HFFc6 (cell line): ENCODE measurements around the gene TXN. TPM values are rescaled to one million over a fixed set of nuclear protein-coding genes. Genes with fewer than 3 reads are reported as not detected.
"Not testable (repeated sequence)": the region's sequence is repeated elsewhere in the genome, so short reads cannot be mapped to it uniquely, and the experiment has no call there.

ENCODE experiments used
- DNase-seq: peaks from one replicate; pipeline ENCODE4 v3.0.0-alpha.2; 2018
- H3K27ac Mint-ChIP-seq: 2 replicates; pipeline ENCODE4 v1.8.0; 2020; ENCODE audit warnings: mild to moderate bottlenecking, mixed read lengths
- H3K27me3 Mint-ChIP-seq: 2 replicates; pipeline ENCODE4 v1.8.0; 2021; ENCODE audit warnings: mild to moderate bottlenecking, moderate library complexity, mixed read lengths; ENCODE audit not compliant: insufficient read depth
- H3K36me3 Mint-ChIP-seq: 2 replicates; pipeline ENCODE4 v1.8.0; 2021; ENCODE audit warnings: low read depth, mixed read lengths
- H3K4me1 Mint-ChIP-seq: 2 replicates; pipeline ENCODE4 v1.8.0; 2020; ENCODE audit warnings: low read depth, mixed read lengths
- H3K4me3 Mint-ChIP-seq: 2 replicates; pipeline ENCODE4 v1.8.0; 2020; ENCODE audit warnings: mild to moderate bottlenecking, moderate library complexity, mixed read lengths
- H3K9me3 Mint-ChIP-seq: 2 replicates; pipeline ENCODE4 v1.8.0; 2020; ENCODE audit warnings: mild to moderate bottlenecking, mixed read lengths
- total RNA-seq, 6 experiments: library from RNA; stranded (reverse); fragmentation: NEBNext Ultra II Directional; extraction: Animal tissue kit (Norgen Biotek cat#: 25700); gene quantifications; 2 replicates in 1 of 6; 3 replicates in 5 of 6; pipeline ENCODE4 v1.2.3, GENCODE V29; 2021
- TF ChIP-seq, protein P1 (sequence below): fragments of 200-600 bp; sonication (generic); IDR thresholded peaks from 2 replicates; pipeline ENCODE4 v1.5.0; 2021; ENCODE audit warnings: antibody characterized with exemption, mild to moderate bottlenecking

TXN gene
- total RNA-seq, 6 experiments from 2014 or later, result 365 to 493 (median 450) TPM

DNA sequence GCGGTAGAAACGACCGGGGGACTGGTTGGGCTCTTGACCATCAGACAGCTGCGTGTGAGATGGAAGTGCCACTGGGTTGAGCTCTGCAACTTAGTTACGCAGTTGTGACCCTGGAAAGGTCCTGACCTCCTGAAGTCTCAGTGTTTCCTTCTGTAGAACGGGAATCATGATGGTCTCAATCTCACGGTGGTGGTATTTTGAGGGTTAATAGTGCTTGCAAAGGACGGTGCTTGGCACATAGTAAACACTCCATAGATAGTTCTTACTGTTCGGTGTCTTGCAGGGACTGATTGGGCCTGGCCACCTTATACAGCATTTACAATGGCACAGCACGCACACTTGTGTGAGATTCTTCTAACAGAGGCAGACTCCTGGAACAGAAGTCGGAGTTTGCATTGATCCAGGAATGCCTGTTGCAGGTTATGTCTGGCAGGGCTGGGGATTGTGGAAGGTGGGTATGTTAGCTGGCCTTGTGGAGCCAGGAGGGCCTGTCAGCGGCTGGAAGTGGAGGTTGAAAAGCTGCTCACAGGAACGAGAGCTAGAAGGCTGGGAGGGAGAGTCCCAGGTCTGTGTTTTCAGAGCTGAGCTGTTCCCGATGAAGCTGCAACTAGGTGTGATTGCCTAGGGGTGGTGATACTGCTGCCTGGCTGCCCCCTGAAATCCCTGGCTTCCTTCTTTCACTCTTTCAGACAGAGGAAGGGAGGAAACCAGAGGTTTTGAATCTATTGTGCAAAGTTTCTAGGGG, 962 bp upstream of the TXN start:
- H3K4me3 Mint-ChIP-seq, result peak overlapping the region; percentile 99
- no peaks in the 10 kb centered on the region for H3K9me3 Mint-ChIP-seq
- H3K27me3 Mint-ChIP-seq, result peaks cover 11% of the 10 kb centered on the region
- DNase-seq, result no peak
- TF ChIP-seq, protein P1, sequence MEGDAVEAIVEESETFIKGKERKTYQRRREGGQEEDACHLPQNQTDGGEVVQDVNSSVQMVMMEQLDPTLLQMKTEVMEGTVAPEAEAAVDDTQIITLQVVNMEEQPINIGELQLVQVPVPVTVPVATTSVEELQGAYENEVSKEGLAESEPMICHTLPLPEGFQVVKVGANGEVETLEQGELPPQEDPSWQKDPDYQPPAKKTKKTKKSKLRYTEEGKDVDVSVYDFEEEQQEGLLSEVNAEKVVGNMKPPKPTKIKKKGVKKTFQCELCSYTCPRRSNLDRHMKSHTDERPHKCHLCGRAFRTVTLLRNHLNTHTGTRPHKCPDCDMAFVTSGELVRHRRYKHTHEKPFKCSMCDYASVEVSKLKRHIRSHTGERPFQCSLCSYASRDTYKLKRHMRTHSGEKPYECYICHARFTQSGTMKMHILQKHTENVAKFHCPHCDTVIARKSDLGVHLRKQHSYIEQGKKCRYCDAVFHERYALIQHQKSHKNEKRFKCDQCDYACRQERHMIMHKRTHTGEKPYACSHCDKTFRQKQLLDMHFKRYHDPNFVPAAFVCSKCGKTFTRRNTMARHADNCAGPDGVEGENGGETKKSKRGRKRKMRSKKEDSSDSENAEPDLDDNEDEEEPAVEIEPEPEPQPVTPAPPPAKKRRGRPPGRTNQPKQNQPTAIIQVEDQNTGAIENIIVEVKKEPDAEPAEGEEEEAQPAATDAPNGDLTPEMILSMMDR, result no peak
- peaks cover 24% of the 10 kb centered on the region for H3K36me3 Mint-ChIP-seq
- H3K4me1 Mint-ChIP-seq, result peaks cover 66% of the 10 kb centered on the region
- H3K27ac Mint-ChIP-seq, result peak overlapping the region; percentile 100

DNA sequence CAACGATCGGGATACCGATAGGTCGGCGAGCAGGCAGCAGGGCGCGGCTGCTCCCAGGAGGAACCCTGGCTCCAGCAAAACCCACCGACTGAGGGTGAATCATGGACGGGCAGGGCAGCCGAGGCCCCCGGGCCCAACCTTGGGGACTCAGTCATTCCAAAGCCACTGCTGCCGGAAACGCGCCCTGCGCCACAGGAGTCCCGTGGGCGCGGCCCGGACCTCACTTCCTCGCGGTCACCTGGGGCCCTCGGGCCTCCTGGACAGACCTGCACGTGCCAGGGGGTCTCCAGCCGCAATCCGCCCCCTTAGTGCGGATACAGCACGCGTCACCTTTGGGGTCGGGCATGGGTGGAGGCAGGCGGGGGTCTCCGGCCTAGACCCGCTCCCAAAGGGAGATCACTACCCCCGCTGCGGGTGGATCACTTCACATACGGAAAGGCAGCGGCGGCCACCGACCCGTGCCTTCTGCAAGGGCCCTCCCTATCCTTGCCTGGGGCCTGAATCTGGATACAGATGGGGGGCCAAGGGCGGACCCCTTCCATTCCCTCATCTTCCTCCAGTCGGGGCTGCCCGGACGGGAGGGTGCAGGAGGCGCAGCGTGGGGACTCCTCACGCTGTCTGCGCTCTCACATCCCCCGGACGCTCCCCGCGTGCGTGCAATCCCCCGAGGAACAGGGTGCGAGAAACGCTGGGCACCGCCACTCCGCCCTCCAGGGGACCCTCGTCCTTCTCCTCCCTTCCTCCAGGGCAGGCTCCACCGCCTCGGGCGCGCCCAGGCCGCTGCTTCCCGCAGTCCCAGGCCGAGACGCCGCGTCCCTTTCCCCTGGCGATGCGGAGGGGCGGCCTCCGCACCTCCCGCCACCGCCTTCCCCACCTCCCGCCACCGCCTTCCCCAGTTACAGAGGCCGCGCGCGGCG, 586 bp downstream of the TXN start:
- Mint-ChIP-seq H3K27ac (peak overlapping the region; percentile 100), H3K4me3 (peak overlapping the region; percentile 99), H3K27me3 (peaks cover 11% of the 10 kb centered on the region), H3K36me3 (peaks cover 25% of the 10 kb centered on the region), H3K9me3 (no peaks in the 10 kb centered on the region), H3K4me1 (peaks cover 54% of the 10 kb centered on the region)
- peak; percentile 62 for DNase-seq
- TF ChIP-seq, protein P1, result no peak

DNA sequence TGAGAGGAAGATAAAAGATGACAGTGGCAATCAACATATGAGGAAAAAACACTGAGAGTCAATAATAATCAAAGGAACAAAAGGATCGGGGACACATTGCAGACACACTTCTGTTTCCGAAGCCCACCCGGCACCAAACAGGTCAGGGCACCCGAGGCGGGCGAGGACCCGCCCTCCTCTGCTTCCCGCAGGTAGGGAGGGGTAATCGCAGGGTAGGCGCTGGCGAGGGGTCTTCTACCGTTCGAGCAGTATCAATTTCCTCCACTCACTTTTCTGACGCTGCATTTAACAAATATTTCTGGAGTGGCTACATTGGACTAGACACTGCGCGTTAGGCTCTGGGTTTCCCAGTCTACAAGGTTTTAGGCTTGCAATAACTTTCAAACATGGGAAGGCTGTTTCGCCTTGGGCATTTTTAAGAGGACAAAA, 1.3 kb downstream of the TXN start:
- H3K9me3 Mint-ChIP-seq, result no peaks in the 10 kb centered on the region
- peak overlapping the region; percentile 100 for H3K27ac Mint-ChIP-seq
- H3K4me3 Mint-ChIP-seq, result peak overlapping the region; percentile 99
- TF ChIP-seq, protein P1, result no peak
- peaks cover 9% of the 10 kb centered on the region for H3K27me3 Mint-ChIP-seq
- no peak for DNase-seq
- peaks cover 51% of the 10 kb centered on the region for H3K4me1 Mint-ChIP-seq
- H3K36me3 Mint-ChIP-seq, result peaks cover 30% of the 10 kb centered on the region

DNA sequence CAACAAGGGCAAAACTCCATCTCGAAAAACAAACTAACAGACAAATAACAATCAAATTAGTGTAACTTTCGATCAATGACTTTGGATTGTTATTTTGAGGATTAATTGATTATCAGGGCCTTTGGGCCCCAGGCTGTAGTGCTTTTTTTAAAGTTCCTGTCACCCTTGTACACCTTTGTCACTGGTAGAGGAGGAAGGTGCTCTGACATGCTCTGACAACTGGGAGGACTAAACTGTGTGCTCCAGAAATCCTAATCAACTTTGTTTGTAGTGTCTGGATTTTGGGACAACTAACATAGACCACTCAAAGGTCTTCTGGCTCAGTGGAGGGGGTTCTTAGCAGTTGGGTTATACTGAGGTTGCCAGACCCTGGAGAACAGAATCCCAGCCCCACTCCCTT, 1.8 kb downstream of the TXN start:
- no peak for DNase-seq
- Mint-ChIP-seq H3K4me3 (peak overlapping the region; percentile 99), H3K9me3 (no peaks in the 10 kb centered on the region), H3K27me3 (peaks cover 9% of the 10 kb centered on the region), H3K27ac (peak overlapping the region; percentile 100), H3K36me3 (peaks cover 35% of the 10 kb centered on the region), H3K4me1 (peaks cover 51% of the 10 kb centered on the region)
- TF ChIP-seq, protein P1, result no peak

DNA sequence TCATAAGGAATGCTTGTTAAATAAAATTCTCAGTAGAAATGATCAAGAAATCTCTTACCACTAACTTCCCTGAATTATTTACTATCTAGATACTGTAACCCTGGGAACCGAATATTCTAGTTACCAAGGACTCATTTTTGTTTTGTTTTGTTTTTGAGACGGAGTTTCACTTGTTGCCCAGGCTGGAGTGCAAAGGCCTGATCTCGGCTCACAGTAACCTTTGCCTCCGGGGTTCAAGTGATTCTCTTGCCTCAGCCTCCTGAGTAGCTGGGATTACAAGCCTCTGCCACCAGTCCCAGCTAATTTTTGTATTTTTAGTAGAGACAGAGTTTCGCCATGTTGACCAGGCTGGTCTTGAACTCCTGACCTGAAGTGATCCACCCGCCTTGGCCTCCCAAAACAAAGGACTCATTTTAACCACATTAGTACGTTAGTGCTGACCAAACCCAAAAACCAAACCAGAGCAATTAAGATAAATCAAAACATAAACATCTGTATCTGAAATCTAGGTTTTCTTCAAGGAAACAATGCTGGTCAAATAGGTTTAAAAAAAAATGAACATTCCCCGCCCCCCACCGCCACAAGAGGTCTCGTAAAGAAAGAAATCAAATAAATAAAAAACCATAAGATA, 3.7 kb downstream of the TXN start:
- DNase-seq, result no peak
- peaks cover 9% of the 10 kb centered on the region for H3K27me3 Mint-ChIP-seq
- H3K36me3 Mint-ChIP-seq, result peaks cover 46% of the 10 kb centered on the region
- peaks cover 39% of the 10 kb centered on the region for H3K4me1 Mint-ChIP-seq
- no peaks in the 10 kb centered on the region for H3K9me3 Mint-ChIP-seq
- peak overlapping the region; percentile 99 for H3K4me3 Mint-ChIP-seq
- TF ChIP-seq, protein P1, result no peak
- H3K27ac Mint-ChIP-seq, result peak overlapping the region; percentile 62

DNA sequence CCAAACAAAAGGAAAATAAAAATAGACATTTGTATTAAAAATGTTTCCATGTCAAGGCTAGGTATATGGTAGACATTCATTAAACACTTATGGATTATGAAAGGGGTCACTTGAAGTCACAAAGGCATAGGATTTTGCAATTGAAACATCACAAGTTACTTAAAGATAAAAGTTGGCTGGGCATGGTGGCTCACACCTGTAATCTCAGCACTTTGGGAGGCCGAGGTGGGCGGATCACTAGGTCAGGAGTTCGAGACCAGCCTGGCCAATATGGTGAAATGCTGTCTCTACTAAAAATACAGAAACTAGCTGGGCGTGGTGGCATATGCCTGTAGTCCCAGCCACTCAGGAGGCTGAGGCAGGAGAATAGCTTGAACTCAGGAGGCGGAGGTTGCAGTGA, 4.5 kb downstream of the TXN start:
- peaks cover 49% of the 10 kb centered on the region for H3K36me3 Mint-ChIP-seq
- H3K27me3 Mint-ChIP-seq, H3K27ac Mint-ChIP-seq, DNase-seq, H3K9me3 Mint-ChIP-seq: not testable (repeated sequence)
- H3K4me3 Mint-ChIP-seq, result 0 out of 2 replicates have a peak overlapping the region, but pooled peaks have one; percentile 9
- peaks cover 31% of the 10 kb centered on the region for H3K4me1 Mint-ChIP-seq
